Prostate gland (tissue), 2 donors: Measurements from ENCODE around the gene MYO1D.

Experiments
- CTCF ChIP-seq, 4 experiments: fragments of 200-600 bp in 2 of 4; fragments of 450-650 bp in 2 of 4; sonication (generic) in 2 of 4; IDR thresholded peaks; 1 replicate in 3 of 4; 2 replicates in 1 of 4; pipeline ENCODE4 v1.5.1; 2016 to 2019; ENCODE audit warnings: antibody characterized with exemption in 4 of 4, mild to moderate bottlenecking in 2 of 4, moderate library complexity in 2 of 4
- POLR2A ChIP-seq: fragments of 450-650 bp; IDR thresholded peaks from one replicate; pipeline ENCODE4 v1.6.1; 2016; ENCODE audit warnings: antibody characterized with exemption, mild to moderate bottlenecking
- POLR2AphosphoS5 ChIP-seq: sonication (generic); formaldehyde crosslinking; IDR thresholded peaks from one replicate; pipeline ENCODE4 v1.6.1; 2017; ENCODE audit warnings: antibody characterized with exemption

GRCh38 chr17:32722733-32723132 lies 154.2 kb downstream of the MYO1D start:
- TF ChIP-seq POLR2A: no peak
- TF ChIP-seq CTCF (IDR thresholded peaks at IDR 0.05): no peak
- TF ChIP-seq POLR2AphosphoS5: no peak
